Suppressor macrophage treated with lipopolysaccharide for 4 hours (primary cell): Measurements from ENCODE around the gene AHCTF1.
"Not testable (repeated sequence)": the region's sequence is repeated elsewhere in the genome, so short reads cannot be mapped to it uniquely, and the experiment has no call there.

Source experiments
- DNase-seq: peaks from one replicate; pipeline ENCODE4 v3.0.0-alpha.2; 2020

The AHCTF1 gene

GRCh38 chr1:246837418-246838117 is 94.2 kb downstream of the AHCTF1 start:
- DNase-seq = no peak

DNA sequence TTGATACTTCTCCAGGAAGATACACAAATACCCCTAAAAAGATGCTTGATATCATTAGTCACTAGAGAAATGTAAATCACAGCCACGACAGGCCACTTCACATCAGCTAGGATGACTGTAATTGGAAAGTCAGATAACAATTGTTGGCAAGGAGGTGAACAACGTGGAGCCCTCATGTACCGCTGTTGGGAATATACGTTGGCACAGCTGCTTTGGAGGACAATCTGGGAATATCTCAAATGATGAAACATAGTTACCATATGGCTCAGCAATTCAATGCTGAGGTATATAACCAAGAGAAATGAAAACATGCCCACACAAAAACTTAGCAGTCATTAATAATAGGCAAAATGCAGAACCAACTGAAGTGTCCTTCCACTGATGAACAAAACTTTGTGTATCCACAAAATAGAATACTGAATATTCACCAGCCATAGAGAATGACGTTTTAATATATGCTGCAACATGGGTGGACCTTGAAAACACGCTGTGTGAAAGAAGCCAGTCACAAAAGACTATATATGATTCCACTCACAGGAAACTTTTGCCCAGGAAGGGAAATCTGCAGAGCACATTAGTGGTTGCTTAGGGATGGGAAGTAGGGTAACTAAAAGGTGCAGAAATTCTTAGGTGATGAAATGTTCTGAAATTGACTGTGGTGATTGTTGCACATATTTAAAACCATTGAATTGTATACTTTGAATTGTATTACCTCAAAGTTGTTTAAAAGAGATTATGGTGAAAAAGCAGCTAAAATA is 95.4 kb downstream of the AHCTF1 start:
- DNase-seq = no peak

GRCh38 chr1:246831543-246831942 is 100.2 kb downstream of the AHCTF1 start:
- DNase-seq = no peak

GRCh38 chr1:246828818-246829217 is 102.9 kb downstream of the AHCTF1 start:
- DNase-seq = no peak

GRCh38 chr1:246827396-246827795 is 104.4 kb downstream of the AHCTF1 start:
- no peak for DNase-seq

GRCh38 chr1:246825557-246826175 is 106.1 kb downstream of the AHCTF1 start:
- DNase-seq = no peak

DNA sequence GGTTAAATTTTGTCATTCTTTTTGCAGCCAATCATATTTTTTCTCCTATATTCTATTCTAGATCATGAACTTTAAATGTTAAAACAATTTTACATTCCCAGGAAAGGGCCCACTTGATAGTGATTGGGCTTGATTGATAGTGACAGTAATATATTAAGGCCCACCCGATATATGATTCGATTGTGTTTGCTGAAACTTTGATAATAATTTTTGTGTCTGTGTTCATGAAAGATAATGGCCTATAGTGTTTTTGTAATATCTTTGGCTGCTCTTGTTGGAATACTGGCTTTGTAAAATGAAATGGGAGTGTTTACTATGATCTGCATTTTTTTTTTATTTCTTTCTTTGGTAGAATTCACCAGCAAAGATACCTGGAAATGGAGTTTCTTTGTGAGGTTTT is 107.2 kb downstream of the AHCTF1 start:
- no peak for DNase-seq

DNA sequence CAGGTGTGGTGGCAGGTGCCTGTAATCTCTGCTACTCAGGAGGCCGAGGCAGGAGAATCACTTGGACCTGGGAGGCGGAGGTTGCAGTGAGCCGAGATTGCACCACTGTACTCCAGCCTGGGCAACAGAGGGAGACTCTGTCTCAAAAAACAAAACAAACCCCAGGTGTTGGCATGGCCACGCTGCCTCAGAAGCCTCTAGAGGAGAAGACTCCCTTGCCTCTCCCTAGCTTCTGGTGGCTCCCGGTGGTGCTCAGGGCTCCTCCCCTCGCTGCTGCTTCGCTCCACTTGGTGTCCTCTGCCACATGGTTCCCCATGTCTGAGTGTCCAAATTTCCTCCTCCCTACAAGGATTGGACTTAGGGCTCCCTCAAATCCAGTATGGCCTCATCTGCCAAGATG is 109.6 kb downstream of the AHCTF1 start:
- DNase-seq = not testable (repeated sequence)

DNA sequence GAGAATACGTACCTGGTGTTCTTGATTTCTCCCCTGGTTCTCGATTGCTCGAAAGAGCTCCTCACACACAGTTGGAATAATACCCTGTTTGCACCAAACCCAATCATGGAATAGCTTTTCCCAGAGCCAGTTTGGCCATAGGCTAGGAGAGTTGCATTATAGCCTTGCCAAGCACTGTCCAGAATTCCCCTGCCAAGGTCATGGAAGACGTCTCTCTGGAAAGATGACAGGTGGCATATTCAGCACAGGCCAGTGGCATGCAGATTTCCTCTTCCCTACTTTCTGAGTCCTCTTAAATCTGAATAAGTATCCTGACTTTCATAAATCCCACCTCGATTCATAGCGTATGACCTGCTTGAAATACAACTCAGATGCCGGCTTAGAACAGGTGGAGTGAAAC is 111.1 kb downstream of the AHCTF1 start:
- DNase-seq = no peak

- DNase-seq = not testable (repeated sequence)
Measured at GRCh38 chr1:246817778-246818177, 114.0 kb downstream of the AHCTF1 start.

DNA sequence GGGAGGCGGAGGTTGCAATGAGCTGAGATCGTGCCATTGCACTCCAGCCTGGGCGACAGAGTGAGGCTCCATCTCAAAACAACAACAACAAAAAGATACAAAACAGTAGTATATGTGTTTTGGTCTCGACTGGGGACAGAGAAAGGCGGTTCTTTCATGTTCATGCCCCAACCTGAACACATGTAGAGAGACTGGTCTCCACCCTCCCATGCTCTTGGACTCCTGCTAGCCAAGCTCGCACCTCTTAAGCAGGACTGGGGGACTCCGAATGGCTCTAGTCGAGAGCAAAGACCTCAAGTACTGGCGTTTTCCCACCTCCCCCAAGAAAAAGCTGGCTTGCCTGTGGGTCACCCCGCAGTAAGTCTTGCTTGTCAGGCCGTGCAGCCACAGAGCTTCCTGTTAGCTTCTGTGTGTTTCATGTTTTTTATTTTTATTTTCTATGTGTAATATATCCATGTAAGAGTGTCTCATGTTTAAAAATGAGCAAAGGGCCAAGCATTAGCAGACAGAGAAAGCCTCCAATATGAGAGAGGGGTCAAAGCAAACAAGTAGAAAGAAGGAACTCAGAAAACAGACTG is 116.0 kb downstream of the AHCTF1 start:
- DNase-seq = no peak

DNA sequence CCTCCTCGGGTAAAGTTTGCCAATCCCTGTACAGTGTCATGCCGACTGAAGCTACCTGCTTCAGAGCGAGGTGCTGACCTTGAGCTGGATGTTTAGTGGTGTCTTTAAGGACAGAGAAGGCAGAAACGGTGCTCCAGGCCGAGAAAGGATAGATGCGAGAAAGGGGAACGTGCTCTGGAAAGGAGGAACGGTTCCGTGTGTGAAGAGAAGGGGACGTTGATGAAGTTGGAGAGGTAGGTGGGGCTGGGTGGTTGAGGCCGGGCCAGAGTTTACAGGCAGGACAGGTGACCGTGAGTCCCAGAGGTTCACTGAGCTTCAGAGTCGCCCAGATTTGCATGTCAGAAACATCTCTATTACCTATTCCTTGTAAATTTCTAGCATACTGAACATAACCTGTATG is 116.9 kb downstream of the AHCTF1 start:
- no peak for DNase-seq

GRCh38 chr1:246813325-246813724 is 118.4 kb downstream of the AHCTF1 start:
- DNase-seq = not testable (repeated sequence)

DNA sequence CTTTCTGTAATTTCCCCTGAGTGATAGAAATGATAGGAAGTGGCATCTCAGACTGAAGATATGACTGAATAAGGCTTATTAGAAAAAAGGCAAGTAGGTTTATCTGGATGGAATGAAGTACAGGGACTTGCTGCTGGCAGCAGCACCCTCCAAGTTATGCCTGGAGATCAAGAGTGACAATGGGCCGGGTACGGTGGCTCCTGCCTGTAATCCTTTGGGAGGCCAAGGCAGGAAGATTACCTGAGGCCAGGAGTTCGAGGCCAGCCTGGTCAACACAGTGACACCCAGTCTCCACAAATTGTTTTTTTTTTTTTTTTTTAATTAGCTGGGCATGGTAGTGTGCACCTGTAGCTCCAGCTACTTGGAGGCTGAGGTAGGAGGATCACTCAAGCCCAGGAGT is 119.8 kb downstream of the AHCTF1 start:
- no peak for DNase-seq

DNA sequence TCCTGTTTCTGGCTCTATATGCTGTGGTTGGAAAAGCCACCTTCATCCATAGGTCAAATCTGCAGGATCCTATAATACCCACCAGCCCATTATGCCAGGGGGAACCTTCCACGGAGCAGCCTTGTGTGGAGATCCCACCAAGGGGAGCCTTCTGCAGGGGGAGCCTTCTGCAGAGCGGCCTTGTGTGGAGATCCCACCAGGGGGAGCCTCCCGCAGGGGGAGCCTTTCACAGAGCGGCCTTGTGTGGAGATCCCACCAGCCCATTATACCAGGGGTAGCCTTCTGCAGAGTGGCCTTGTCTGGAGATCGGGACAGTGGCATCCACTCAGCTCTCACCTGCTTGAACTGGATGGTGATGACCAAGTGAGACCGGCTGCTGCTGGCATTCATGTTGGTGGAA is 122.3 kb downstream of the AHCTF1 start:
- no peak for DNase-seq

DNA sequence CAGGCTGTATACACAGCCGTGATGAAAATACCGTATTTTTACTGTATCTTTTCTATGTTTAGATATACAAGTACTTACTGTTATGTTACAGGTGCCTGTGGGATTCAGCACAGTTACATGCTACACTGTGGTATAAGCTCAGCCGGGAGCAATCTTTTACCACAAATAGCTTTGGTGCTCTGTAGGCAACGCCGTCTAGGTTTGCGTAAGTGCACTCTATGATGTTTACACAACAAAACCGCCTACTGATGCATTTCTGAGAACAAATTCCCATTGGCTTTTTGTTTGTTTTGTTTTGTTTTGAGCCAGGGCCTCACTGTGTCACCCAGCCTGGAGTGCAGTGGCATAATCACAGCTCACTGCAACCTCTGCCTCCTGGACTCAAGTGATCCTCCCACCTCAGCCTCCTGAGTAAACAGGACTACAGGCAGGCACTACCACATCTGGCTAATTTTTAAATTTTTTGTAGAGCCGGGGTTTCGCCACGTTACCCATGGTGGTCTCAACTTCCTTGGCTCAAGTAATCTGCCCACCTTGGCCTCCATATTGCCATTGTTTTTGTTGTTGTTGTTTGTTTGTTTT is 126.5 kb downstream of the AHCTF1 start:
- no peak for DNase-seq

- no peak for DNase-seq
Measured at GRCh38 chr1:246803883-246804282, 127.9 kb downstream of the AHCTF1 start.

- DNase-seq = no peak
Measured at GRCh38 chr1:246803373-246803772, 128.4 kb downstream of the AHCTF1 start.

- no peak for DNase-seq
Measured at GRCh38 chr1:246801241-246802020, 130.3 kb downstream of the AHCTF1 start.

- no peak for DNase-seq
Measured at GRCh38 chr1:246800756-246801155, 131.0 kb downstream of the AHCTF1 start.

- no peak for DNase-seq
Measured at GRCh38 chr1:246800356-246800755, 131.4 kb downstream of the AHCTF1 start.
